GM23338 (cell line): ENCODE results near the gene CLCN1.
"Not testable (repeated sequence)": the region's sequence is repeated elsewhere in the genome, so short reads cannot be mapped to it uniquely, and the experiment has no call there.

Experiments used
- EZH2 ChIP-seq: fragments of 200-600 bp; sonication (generic); IDR thresholded peaks from one replicate; pipeline ENCODE4 v1.8.0; 2017; ENCODE audit warnings: antibody characterized with exemption, mild to moderate bottlenecking, low read depth; ENCODE audit not compliant: unreplicated experiment
- ZNF331 ChIP-seq: fragments of 250-450 bp; sonication (Bioruptor Pico); IDR thresholded peaks from 2 replicates; pipeline ENCODE4 v1.5.0; 2020; ENCODE audit warnings: low read depth, mild to moderate bottlenecking, moderate library complexity
- TF ChIP-seq, protein P1 (sequence below), 2 experiments: fragments of 200-600 bp in 1 of 2; sonication (generic) in 1 of 2; conservative IDR thresholded peaks; 2 replicates each; pipeline versions ENCODE4 v1.5.1 to v1.6.1; 2016 to 2017; ENCODE audit warnings: antibody characterized with exemption in 2 of 2, low read depth in 2 of 2, mild to moderate bottlenecking in 2 of 2, moderate library complexity in 1 of 2
- TF ChIP-seq, protein P2 (sequence below): IDR thresholded peaks from one replicate; pipeline ENCODE4 v1.6.1; 2018; ENCODE audit warnings: antibody characterized with exemption; ENCODE audit not compliant: unreplicated experiment

DNA sequence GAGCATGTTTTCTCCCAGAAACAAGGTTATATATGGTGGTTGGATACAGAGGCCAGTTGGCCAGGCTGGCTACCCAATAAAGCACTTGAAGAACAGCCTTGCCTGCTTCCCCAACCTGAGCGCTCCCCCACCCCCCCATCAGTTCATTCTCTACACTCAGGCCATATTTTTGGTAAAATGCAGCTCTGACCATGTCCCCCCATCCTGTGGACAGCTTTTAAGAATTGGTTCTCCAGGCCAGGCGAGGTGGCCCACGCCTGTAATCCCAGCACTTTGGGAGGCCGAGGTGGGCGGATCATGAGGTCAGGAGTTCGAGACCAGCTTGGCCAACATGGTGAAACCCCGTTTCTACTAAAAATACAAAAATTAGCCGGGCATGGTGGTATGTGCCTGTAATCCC, 76.5 kb downstream of the CLCN1 start:
- TF ChIP-seq, protein P1, sequence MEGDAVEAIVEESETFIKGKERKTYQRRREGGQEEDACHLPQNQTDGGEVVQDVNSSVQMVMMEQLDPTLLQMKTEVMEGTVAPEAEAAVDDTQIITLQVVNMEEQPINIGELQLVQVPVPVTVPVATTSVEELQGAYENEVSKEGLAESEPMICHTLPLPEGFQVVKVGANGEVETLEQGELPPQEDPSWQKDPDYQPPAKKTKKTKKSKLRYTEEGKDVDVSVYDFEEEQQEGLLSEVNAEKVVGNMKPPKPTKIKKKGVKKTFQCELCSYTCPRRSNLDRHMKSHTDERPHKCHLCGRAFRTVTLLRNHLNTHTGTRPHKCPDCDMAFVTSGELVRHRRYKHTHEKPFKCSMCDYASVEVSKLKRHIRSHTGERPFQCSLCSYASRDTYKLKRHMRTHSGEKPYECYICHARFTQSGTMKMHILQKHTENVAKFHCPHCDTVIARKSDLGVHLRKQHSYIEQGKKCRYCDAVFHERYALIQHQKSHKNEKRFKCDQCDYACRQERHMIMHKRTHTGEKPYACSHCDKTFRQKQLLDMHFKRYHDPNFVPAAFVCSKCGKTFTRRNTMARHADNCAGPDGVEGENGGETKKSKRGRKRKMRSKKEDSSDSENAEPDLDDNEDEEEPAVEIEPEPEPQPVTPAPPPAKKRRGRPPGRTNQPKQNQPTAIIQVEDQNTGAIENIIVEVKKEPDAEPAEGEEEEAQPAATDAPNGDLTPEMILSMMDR (conservative IDR thresholded peaks at IDR 0.05; ENCODE audit: low read depth in 2 of 2), result not testable (repeated sequence)
- not testable (repeated sequence) for TF ChIP-seq ZNF331 (CRISPR knock-in tag); EZH2
- TF ChIP-seq, protein P2, sequence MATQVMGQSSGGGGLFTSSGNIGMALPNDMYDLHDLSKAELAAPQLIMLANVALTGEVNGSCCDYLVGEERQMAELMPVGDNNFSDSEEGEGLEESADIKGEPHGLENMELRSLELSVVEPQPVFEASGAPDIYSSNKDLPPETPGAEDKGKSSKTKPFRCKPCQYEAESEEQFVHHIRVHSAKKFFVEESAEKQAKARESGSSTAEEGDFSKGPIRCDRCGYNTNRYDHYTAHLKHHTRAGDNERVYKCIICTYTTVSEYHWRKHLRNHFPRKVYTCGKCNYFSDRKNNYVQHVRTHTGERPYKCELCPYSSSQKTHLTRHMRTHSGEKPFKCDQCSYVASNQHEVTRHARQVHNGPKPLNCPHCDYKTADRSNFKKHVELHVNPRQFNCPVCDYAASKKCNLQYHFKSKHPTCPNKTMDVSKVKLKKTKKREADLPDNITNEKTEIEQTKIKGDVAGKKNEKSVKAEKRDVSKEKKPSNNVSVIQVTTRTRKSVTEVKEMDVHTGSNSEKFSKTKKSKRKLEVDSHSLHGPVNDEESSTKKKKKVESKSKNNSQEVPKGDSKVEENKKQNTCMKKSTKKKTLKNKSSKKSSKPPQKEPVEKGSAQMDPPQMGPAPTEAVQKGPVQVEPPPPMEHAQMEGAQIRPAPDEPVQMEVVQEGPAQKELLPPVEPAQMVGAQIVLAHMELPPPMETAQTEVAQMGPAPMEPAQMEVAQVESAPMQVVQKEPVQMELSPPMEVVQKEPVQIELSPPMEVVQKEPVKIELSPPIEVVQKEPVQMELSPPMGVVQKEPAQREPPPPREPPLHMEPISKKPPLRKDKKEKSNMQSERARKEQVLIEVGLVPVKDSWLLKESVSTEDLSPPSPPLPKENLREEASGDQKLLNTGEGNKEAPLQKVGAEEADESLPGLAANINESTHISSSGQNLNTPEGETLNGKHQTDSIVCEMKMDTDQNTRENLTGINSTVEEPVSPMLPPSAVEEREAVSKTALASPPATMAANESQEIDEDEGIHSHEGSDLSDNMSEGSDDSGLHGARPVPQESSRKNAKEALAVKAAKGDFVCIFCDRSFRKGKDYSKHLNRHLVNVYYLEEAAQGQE, result not testable (repeated sequence)
